GM19238 (cell line): ENCODE data around the gene SCN4B.
A peak's percentile ranks its signal among the peaks of the same experiment; 100 is the strongest.
"Not testable (repeated sequence)": the region's sequence is repeated elsewhere in the genome, so short reads cannot be mapped to it uniquely, and the experiment has no call there.

Experiments
- DNase-seq: peaks from one replicate; pipeline ENCODE4 v3.0.0; 2011; ENCODE audit warnings: low spot score; ENCODE audit not compliant: insufficient read length

The SCN4B gene, protein sequence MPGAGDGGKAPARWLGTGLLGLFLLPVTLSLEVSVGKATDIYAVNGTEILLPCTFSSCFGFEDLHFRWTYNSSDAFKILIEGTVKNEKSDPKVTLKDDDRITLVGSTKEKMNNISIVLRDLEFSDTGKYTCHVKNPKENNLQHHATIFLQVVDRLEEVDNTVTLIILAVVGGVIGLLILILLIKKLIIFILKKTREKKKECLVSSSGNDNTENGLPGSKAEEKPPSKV

DNA sequence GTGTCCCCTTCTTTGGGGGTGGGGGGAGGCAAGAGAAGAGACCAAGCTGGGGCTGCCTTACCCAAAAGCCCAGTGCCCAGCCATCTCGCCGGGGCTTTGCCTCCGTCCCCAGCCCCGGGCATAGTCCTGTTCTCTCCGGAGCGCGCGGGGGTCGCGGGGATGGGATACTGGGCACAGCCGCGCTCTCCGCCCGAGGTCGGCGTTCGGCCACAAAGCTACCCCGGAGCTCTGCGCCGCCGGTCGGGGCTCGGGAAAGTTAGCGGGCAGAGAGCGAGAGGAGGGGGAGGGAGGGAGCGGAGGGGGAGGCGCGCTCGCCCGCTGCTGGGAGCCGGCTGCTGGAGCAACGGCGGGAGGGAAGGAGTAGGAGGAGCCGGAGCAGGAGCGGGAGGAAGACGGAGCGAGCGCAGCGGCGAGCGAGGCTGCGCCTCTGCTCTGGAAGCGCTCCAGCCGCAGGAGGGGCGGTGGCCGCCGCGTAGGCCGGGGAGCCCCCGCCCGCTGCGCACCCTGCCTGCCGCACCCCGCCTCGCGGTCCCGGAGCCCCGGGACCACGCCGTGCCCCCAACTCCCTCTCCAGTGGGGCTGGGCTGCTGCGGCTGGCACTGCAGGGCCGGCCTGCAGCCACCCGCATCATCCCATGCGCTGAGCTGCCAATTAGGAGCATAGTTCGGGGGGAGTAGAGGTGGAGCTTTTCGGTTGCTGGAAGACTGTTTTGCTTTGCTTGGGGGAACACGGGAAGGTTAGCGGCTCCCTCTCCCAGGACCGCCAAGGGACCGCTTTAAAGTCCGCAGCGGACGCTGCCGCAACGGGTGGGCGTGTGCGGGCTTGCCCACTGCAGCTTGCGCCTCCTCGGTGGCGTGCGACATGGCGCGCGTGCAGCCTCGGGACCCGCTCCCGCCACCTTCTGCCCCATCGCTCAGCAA is at the start of gene SCN4B:
SCN4B (minus strand) TSS at position 272 of the 920 bp plus-strand sequence; CDS start at position 122, 150 bp downstream.
- no peak for DNase-seq

DNA sequence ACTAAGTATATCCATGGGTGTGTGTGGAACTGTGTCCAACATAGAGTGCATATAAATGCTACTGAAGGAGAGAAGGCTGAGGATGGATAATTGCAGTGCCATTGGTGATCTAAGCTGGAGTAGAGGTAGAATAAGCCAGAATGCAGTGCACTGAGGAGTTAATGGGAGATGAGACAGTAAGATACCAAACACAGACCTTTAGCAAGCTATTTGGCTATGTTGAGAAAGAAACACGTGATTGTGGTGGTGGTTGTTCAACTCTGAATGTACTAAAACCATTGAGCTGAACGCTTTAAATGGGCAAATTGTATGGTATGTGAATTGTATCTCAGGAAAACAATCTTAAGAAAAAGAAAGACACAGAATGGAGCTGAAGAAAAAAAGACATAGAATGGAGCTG is 49.3 kb upstream of the SCN4B start:
- DNase-seq: no peak

- DNase-seq: no peak
Observed at GRCh38 chr11:118200901-118201680, 48.5 kb upstream of the SCN4B start.

GRCh38 chr11:118200497-118200896 is 47.9 kb upstream of the SCN4B start:
- no peak for DNase-seq

DNA sequence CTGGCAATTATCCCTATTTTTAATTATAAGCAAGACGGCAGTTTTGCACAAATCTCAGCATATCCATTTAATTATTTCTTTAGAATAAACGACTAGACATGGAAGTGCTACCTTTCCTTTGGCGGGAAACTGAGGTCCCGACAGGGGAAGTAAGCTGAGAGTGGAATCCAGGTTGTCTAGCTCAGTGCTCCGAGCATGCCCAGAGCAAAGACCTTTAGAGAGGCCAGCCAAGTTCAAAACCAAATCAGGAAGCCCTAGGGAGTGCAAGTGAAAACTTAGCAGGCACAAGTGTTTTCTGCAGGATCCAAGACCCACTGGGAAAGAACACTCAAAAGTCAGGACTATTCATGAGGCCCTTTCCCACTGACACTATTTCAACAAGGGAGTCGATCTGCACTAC is 46.5 kb upstream of the SCN4B start:
- DNase-seq: no peak

DNA sequence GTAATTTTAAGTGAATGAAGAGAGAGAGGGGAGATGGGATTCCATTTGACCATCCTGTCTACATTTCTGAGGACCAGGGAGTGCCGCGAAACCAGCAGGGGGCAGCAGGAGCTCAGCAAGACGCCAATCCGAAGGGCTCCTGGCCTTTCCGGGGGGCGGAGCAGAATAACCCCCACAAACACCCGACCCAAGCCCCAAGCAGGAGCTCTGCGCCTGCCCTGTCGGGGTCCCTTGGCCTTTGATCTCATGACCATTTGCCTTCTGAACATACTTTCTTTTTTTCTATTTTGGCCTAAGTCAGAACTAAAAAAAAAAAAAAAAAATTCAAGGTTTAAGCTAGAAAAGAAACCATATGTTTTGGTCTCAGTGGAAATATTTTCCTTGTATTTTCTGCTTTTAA is 45.7 kb upstream of the SCN4B start:
- DNase-seq: peak; percentile 60

DNA sequence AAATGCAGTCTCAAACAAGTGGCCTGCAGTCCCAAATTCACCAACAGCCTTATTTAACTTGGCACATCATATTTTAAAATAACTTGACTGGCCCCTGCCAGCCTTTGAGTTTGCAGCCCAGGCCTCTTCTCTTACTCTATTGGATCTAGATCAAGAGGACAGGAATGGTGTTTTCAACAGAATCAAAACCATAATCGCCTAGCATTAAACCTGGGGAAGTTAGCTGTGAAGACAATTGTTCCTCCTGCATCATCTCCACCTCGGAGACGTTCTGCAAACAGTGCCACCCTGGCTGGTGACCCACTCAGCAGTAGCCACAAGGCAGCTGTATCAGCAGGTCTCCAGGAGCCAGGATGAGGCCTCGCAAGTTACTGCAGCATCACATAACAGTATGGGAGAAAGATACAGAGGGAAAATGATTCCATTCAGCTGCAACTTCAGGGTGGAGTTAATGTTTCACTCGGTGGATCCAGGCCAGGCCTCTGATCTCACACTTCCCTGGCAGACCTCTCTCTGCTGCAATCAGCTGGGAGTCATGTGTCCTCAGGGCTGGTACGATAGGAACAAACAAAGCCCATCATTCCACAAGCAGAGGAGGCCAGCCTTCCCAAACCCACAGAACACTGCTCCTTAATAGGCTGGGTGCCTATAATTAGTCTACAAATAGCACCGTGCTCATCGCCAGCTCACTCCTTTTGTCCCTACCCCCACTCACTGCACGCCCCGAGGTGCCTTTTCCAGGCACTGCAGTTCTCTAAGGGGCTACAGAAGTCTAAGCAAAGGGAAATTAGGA is 42.4 kb upstream of the SCN4B start:
- DNase-seq: no peak

GRCh38 chr11:118193910-118194566 is 41.4 kb upstream of the SCN4B start:
- DNase-seq: no peak

DNA sequence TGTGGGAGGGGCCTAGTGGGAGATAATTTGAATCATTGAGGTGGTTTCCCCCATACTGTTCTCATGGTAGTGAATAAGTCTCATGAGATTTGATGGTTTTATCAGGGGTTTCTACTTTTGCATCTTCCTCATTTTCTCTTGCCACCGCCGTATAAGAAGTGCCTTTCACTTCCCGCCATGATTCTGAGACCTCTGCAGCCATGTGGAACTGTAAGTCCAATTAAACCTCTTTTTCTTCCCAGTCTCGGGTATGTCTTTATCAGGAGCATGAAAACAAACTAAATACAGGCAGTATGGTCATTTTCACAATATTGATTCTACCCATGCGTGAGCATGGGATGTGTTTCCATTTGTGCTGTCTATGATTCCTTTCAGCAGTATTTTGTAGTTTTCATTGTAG is 40.2 kb upstream of the SCN4B start:
- not testable (repeated sequence) for DNase-seq

DNA sequence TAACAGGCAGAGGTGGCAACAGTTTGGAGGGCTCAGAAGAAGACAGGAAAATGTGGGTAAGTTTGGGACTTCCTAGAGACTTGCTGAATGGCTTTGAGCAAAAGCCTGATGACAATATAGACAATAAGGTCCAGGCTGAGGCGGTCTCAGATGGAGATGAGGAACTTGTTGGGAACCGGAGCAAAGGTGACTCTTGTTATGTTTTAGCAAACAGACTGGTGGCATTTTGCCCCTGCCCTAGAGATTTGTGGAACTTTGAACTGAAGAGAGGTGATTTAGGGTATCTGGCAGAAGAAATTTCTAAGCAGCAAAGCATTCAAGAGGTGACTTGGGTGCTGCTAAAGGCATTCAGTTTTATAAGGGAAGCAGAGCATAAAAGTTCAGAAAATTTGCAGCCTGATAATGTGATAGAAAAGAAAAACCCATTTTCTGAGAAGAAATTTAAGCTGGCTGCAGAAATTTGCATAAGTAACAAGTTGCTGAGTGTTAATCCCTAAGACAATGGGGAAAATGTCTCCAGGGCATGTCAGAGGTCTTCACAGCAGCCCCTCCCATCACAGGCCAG is 38.4 kb upstream of the SCN4B start:
- DNase-seq: not testable (repeated sequence)

DNA sequence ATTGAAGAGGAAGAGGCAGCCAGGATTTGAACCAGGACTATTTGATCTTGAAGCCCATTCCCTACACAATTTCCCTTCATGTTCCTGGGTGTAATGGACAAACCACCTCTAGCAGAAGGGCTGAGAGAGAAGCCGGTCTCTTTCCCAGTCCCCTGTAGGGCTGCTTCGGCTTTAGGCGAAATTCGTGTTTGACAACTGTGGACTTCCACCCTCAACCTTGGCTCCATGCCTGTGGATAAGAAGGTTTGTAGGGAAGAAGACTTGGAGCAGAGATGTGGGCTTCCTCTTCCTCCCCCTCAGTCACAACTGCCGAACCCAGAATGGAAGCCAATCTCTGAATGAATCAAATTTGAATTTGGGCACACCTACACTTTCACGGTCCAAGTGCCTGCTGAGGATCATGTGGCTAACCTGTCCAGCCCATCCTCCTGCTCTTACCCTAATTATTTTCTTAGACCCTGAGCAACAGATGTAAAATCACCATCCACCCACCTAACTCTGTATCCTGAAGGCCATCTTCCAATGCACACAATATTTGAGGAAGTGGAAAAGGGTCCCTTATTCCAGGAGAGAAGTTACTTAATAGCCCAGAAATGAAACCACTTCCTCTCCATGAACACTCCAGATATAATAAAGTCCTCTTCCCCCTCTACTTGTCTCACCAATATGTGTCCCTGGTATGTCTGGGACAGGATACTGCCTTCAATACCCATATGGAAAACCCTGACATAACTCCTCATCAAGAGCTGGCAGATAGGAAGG is 33.9 kb upstream of the SCN4B start:
- no peak for DNase-seq

- DNase-seq: no peak
Observed at GRCh38 chr11:118184784-118185579, 32.4 kb upstream of the SCN4B start.

GRCh38 chr11:118183691-118184090 is 31.1 kb upstream of the SCN4B start:
- not testable (repeated sequence) for DNase-seq

- DNase-seq: no peak
Observed at GRCh38 chr11:118180300-118180703, 27.7 kb upstream of the SCN4B start.

DNA sequence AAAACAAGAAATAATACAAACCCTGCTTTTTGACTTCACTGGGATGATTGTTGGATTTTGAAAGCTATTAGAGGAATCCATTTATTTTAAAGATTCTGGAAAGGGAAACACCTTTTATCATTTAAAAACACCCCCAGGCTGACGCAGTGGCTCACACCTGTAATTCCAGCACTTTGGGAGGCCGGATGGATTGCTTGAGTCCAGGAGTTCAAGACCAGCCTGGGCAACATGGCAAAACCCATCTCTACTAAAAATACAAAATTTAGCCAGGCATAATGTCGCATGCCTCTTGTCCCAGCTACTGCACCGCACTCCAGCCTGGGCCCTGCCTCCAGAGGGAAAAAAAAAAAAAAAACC is 24.1 kb upstream of the SCN4B start:
- DNase-seq: no peak

GRCh38 chr11:118175993-118176777 is 23.6 kb upstream of the SCN4B start, which contains the start of gene SCN2B:
Gene SCN2B, minus strand, starts transcription at chr11:118176639. Its CDS starts 208 bp downstream, at chr11:118176431.
- DNase-seq: no peak

DNA sequence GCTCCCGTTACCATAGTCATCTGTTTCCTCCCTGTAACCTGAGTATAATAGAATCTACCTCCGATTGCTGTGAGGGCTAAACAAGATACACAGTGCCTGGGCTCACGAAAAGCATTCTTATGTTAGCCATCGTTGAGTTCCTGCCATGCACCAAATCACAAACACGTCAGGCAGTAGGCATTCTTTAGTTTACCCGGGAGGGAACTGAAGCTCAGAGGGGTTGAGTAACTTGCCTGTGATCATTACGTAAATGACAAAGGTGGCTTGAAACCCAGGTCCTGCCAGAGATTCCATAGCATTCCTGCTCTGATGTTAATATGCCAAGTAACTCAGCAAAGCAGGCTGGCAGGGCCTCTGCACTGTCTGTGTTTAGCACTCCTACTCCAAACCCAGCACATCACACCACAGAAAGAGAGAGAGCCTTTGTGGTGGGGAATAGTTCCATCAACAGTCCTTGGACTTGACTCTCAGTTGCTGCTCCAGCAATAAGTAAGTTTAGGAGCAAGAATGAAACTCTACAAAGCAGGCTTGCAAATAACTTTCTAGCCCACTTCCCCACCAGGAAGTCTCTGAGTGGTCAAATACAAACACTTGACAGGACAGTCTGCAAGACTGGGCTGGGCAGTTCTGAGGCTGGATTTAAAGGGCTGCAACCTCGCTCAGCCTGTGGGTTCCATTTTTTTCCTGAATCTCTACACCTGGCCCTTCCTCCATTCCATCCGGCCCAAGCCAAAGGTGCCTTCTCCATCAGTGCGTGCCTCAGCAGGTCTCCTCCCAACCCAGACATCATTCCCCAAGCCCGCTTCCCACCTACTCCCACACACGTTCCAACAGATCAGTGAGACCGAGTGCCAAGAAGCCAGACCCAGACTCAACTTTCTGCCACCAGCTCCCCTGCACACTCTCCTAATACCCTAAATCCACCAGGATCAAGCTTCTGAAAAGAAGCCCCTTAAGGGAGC is 22.7 kb upstream of the SCN4B start:
- no peak for DNase-seq
